ENCODE measurements around the gene LRRC8E. TPM values are rescaled to one million over a fixed set of nuclear protein-coding genes. Genes with fewer than 3 reads are reported as not detected.

LRRC8E gene
- total RNA-seq, 1 experiment from 2014 or later: 0.77 TPM

GRCh38 chr19:7902796-7903243 lies 14.5 kb downstream of the LRRC8E start:
- peak overlapping the region; percentile 92 for H3K4me3 ChIP-seq (ENCODE audit: low read depth, low read length, poor library complexity, severe bottlenecking)
- no peaks in the 10 kb centered on the region for H3K9me3 ChIP-seq (ENCODE audit: low read depth, low read length, poor library complexity, severe bottlenecking)
- TSS peak; percentile 77 for BruUV-seq (replicated peaks)
- intact Hi-C loops (cut with micrococcal nuclease; ENCODE audit: unreplicated experiment): loop anchor here (2.0 kb wide), 1 partner anchor 32 kb away; no protein-coding TSS in a partner anchor
- DNase-seq (ENCODE audit: low spot score): no peak
- no peak for TF ChIP-seq EZH2 (IDR thresholded peaks at IDR 0.05; ENCODE audit: borderline replicate concordance, low read depth, low read length, poor library complexity, severe bottlenecking)
- TF ChIP-seq, protein P1, sequence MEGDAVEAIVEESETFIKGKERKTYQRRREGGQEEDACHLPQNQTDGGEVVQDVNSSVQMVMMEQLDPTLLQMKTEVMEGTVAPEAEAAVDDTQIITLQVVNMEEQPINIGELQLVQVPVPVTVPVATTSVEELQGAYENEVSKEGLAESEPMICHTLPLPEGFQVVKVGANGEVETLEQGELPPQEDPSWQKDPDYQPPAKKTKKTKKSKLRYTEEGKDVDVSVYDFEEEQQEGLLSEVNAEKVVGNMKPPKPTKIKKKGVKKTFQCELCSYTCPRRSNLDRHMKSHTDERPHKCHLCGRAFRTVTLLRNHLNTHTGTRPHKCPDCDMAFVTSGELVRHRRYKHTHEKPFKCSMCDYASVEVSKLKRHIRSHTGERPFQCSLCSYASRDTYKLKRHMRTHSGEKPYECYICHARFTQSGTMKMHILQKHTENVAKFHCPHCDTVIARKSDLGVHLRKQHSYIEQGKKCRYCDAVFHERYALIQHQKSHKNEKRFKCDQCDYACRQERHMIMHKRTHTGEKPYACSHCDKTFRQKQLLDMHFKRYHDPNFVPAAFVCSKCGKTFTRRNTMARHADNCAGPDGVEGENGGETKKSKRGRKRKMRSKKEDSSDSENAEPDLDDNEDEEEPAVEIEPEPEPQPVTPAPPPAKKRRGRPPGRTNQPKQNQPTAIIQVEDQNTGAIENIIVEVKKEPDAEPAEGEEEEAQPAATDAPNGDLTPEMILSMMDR (conservative IDR thresholded peaks at IDR 0.05; ENCODE audit: low read depth, low read length): no peak
- peaks cover 13% of the 10 kb centered on the region for H3K4me1 ChIP-seq (ENCODE audit: insufficient read depth, low read length, poor library complexity, severe bottlenecking)
- H3K36me3 ChIP-seq (ENCODE audit: insufficient read depth, low read length, poor library complexity, severe bottlenecking): peaks cover 8% of the 10 kb centered on the region
- H3K27ac ChIP-seq (ENCODE audit: low read depth, low read length, poor library complexity, severe bottlenecking): peak overlapping the region; percentile 74
- H3K27me3 ChIP-seq (replicated peaks; ENCODE audit: insufficient read depth, low read depth, low read length, poor library complexity): no peaks in the 10 kb centered on the region
- POLR2A ChIA-PET (ENCODE audit: low non-redundant PET): interaction anchor here (0.5 to 0.6 kb wide), 3 partner anchors 350 to 611 kb away, joined by 3 to 12 read pairs (median 7); no protein-coding TSS in a partner anchor
- CTCF ChIA-PET: interaction anchor here (0.5 to 1.0 kb wide), 3 partner anchors 18 to 328 kb away, joined by 3 to 6 read pairs (median 5); partner anchors contain the start of gene SNAPC2

DNA sequence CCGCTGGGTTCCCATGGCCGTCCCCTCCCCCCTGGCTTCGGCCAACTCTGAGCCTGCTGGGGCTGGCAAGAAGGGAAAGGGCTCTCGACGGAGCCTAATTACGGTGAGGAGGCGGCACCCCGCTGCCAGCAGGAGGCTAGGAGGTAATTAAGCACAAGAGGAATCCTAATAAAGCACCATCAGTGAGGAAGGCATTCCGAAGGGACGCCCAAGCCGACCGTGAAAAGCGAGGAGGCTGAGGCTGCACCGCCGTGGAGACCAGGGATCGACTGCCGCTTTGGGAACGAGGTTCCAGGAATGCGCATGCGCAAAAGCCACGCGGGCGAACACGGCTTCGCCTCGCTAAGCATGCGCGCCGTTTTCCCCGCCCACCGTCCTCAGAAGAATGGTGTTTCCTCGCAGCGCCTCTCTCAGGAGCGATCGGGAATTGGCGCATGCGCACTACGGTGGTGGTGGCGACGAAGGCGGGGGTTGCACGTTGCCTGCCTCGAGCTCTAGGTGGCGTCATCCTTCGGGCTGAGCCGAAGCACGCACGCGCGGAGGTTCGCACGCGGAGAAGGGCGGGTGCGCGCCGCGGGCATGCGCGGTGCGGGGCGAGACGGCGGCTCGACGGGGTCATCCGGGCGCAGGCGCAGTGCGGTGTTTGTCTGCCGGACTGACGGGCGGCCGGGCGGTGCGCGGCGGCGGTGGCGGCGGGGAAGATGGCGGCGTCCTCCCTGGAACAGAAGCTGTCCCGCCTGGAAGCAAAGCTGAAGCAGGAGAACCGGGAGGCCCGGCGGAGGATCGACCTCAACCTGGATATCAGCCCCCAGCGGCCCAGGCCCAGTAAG lies 15.1 kb downstream of the LRRC8E start, which contains the start of gene MAP2K7:
TSS of gene MAP2K7 (plus strand) at position 634 of the 830 bp plus-strand sequence. CDS start at position 702, 68 bp downstream.
- Histone ChIP-seq H3K27ac (ENCODE audit: low read depth, low read length, poor library complexity, severe bottlenecking) (peak within 1 kb of the TSS; percentile 77), H3K36me3 (ENCODE audit: insufficient read depth, low read length, poor library complexity, severe bottlenecking) (peaks cover 8% of the 10 kb centered on the region), H3K9me3 (ENCODE audit: low read depth, low read length, poor library complexity, severe bottlenecking) (no peaks in the 10 kb centered on the region), H3K27me3 (replicated peaks; ENCODE audit: insufficient read depth, low read depth, low read length, poor library complexity) (no peaks in the 10 kb centered on the region), H3K4me3 (ENCODE audit: low read depth, low read length, poor library complexity, severe bottlenecking) (peak within 1 kb of the TSS; percentile 92), H3K4me1 (ENCODE audit: insufficient read depth, low read length, poor library complexity, severe bottlenecking) (peaks cover 13% of the 10 kb centered on the region)
- TF ChIP-seq, protein P1 (conservative IDR thresholded peaks at IDR 0.05; ENCODE audit: low read depth, low read length): peak; percentile 82
- no peak for TF ChIP-seq EZH2 (IDR thresholded peaks at IDR 0.05; ENCODE audit: borderline replicate concordance, low read depth, low read length, poor library complexity, severe bottlenecking)
- ChIA-PET POLR2A (ENCODE audit: low non-redundant PET) (interaction anchor here (0.5 to 0.6 kb wide), 4 partner anchors 16 to 610 kb away, joined by 3 to 12 read pairs (median 6); no protein-coding TSS in a partner anchor), CTCF (interaction anchor here (0.9 to 1.0 kb wide), 2 partner anchors 17 to 34 kb away, joined by 3 to 5 read pairs; partner anchors contain the start of gene SNAPC2)
- BruUV-seq (replicated peaks): no TSS peak
- peak; percentile 99 for DNase-seq (ENCODE audit: low spot score)
- intact Hi-C loops (cut with micrococcal nuclease; ENCODE audit: unreplicated experiment): loop anchor here (2.0 kb wide), 1 partner anchor 33 kb away; no protein-coding TSS in a partner anchor

DNA sequence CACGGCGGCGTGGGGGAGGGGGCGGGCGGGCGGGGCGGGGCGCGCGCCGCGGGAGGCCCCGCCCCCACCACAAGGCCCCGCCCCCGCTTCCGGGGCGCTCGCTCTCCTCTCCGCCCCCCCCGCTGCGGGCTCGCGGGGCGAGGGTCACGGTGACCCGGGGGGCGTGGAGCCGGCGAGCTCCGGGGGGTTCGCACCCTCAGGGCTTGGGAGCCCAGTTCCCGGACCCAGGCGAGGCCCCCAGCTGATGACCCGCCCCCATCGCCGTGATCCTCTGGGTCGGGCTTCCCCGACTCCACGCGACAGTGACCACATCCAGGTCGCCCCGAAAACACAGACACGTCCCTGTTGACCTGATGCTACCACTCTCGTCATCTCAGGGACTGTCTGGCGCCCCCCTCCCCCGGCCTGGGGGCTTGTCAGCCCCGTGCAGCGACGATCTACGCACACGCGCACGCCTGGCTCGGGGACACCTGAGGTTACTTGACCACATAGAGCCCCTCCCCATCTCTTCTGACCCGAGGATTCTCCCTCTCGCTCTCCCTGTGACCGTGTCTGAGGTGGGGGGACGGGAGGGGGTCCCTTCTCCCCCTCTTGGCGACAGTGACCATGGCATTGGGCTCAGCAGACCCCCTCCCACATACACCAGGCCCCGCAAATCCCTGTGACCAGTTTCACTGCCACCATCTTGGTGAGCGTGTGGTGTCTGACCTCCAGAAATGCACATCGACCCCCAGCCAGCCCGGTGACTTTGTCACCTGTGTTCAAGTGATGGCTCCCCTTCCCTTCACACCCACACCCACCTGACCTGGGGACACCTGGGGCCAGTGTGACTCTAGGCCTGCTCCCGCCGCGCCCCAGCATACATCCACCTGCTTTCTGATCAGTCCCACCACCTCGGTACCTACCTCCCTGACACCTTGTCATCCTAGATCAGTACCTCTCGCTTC lies 16.0 kb downstream of the LRRC8E start:
- no peaks in the 10 kb centered on the region for H3K9me3 ChIP-seq (ENCODE audit: low read depth, low read length, poor library complexity, severe bottlenecking)
- BruUV-seq (replicated peaks): no TSS peak
- peaks cover 8% of the 10 kb centered on the region for H3K36me3 ChIP-seq (ENCODE audit: insufficient read depth, low read length, poor library complexity, severe bottlenecking)
- intact Hi-C loops (cut with micrococcal nuclease; ENCODE audit: unreplicated experiment): no loop called here
- no peaks in the 10 kb centered on the region for H3K27me3 ChIP-seq (replicated peaks; ENCODE audit: insufficient read depth, low read depth, low read length, poor library complexity)
- H3K27ac ChIP-seq (ENCODE audit: low read depth, low read length, poor library complexity, severe bottlenecking): peak overlapping the region; percentile 77
- ChIA-PET POLR2A (ENCODE audit: low non-redundant PET) (interaction anchor here (0.6 kb wide), 1 partner anchor 17 kb away, joined by 4 read pairs; no protein-coding TSS in a partner anchor), CTCF (interaction anchor here (0.9 to 1.0 kb wide), 2 partner anchors 16 to 35 kb away, joined by 3 to 5 read pairs; partner anchors contain the start of gene SNAPC2)
- H3K4me3 ChIP-seq (ENCODE audit: low read depth, low read length, poor library complexity, severe bottlenecking): peak overlapping the region; percentile 92
- TF ChIP-seq EZH2 (IDR thresholded peaks at IDR 0.05; ENCODE audit: borderline replicate concordance, low read depth, low read length, poor library complexity, severe bottlenecking): no peak
- TF ChIP-seq, protein P1 (conservative IDR thresholded peaks at IDR 0.05; ENCODE audit: low read depth, low read length): no peak
- peaks cover 13% of the 10 kb centered on the region for H3K4me1 ChIP-seq (ENCODE audit: insufficient read depth, low read length, poor library complexity, severe bottlenecking)
- DNase-seq (ENCODE audit: low spot score): no peak

All from A673 (cell line).